Measurements from ENCODE around the gene CCDC194. TPM values are rescaled to one million over a fixed set of nuclear protein-coding genes. Genes with fewer than 3 reads are reported as not detected.

CCDC194 gene
- total and polyA plus RNA-seq, 4 donors, result 0.12 to 0.50 TPM; not detected in 2

DNA sequence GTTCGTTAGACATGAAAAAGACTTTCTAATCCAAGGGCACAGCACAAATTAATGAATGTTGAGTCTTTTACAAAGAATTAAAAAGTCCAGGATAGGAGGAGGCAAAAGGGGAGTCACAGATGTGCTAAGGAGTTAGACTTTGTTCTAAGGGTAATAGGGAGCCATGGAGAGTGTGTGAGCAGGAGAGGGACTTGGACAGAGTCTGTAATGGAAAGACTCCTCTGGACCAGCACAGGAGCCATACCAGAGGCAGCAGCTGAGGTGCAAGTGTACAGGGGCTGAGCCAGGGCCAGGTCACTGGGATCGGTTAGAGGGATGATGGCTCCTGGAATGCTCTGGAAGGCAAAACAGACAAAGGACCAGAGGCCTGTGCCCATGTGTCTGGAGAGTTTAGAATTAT is 46.1 kb downstream of the CCDC194 start:
- no peak for TF ChIP-seq JUND (IDR thresholded peaks at IDR 0.05)
- TF ChIP-seq ZBTB33 (IDR thresholded peaks at IDR 0.05), result no peak
- no peak for TF ChIP-seq RXRA (IDR thresholded peaks at IDR 0.05)
- no peak for TF ChIP-seq FOXA2 (IDR thresholded peaks at IDR 0.05)
- no peak for TF ChIP-seq GABPA (IDR thresholded peaks at IDR 0.05 in 1 of 2, conservative IDR thresholded peaks at IDR 0.05 in 1 of 2)
- TF ChIP-seq MAX (IDR thresholded peaks at IDR 0.05), result no peak
- no peak for TF ChIP-seq HNF4G (IDR thresholded peaks at IDR 0.05)
- no peak overlapping the region for H3K4me3 ChIP-seq (ENCODE audit: low read depth in 1 of 3, low read length in 3 of 3)
- H3K36me3 ChIP-seq (ENCODE audit: control insufficient read depth in 4 of 4, insufficient read depth in 3 of 4, low read depth in 1 of 4, low read length in 3 of 4), result peaks cover 0 to 3% (median 0%) of the 10 kb centered on the region in 4 donors
- peak overlapping the region in 1 of 2 donors; percentile 5 for H3K27ac ChIP-seq (ENCODE audit: low read depth in 1 of 2, low read length in 2 of 2)
- 70% methylated on average over 2 of the region's 2 CpGs for WGBS
- no peaks in the 10 kb centered on the region for H3K4me1 ChIP-seq (ENCODE audit: control insufficient read depth in 4 of 4, insufficient read depth in 4 of 4, low read length in 3 of 4)
- no peaks in the 10 kb centered on the region for H3K9me3 ChIP-seq (ENCODE audit: control insufficient read depth in 4 of 4, low read length in 3 of 4)
- DNase-seq (ENCODE audit: low spot score), result no peak
- H3K9ac ChIP-seq (ENCODE audit: low read depth in 1 of 2, low read length in 2 of 2), result no peak overlapping the region
- H3K27me3 ChIP-seq (ENCODE audit: control insufficient read depth in 4 of 4, insufficient read depth in 4 of 4, low read length in 3 of 4), result no peaks in the 10 kb centered on the region

GRCh38 chr19:17347361-17347760 is 46.6 kb downstream of the CCDC194 start:
- no peak for DNase-seq (ENCODE audit: low spot score)
- peak; percentile 28 for TF ChIP-seq NR2F2 (IDR thresholded peaks at IDR 0.05)
- TF ChIP-seq SP1 (IDR thresholded peaks at IDR 0.05), result no peak
- peaks cover 0 to 3% (median 0%) of the 10 kb centered on the region in 4 donors for H3K36me3 ChIP-seq (ENCODE audit: control insufficient read depth in 4 of 4, insufficient read depth in 3 of 4, low read depth in 1 of 4, low read length in 3 of 4)
- WGBS, result 31% methylated on average over 6 of the region's 6 CpGs
- no peaks in the 10 kb centered on the region for H3K9me3 ChIP-seq (ENCODE audit: control insufficient read depth in 4 of 4, low read length in 3 of 4)
- no peaks in the 10 kb centered on the region for H3K4me1 ChIP-seq (ENCODE audit: control insufficient read depth in 4 of 4, insufficient read depth in 4 of 4, low read length in 3 of 4)
- no peak overlapping the region for H3K9ac ChIP-seq (ENCODE audit: low read depth in 1 of 2, low read length in 2 of 2)
- peak overlapping the region in 1 of 2 donors; percentile 18 for H3K27ac ChIP-seq (ENCODE audit: low read depth in 1 of 2, low read length in 2 of 2)
- H3K27me3 ChIP-seq (ENCODE audit: control insufficient read depth in 4 of 4, insufficient read depth in 4 of 4, low read length in 3 of 4), result no peaks in the 10 kb centered on the region
- no peak overlapping the region for H3K4me3 ChIP-seq (ENCODE audit: low read depth in 1 of 3, low read length in 3 of 3)

GRCh38 chr19:17346109-17346671 is 47.8 kb downstream of the CCDC194 start:
- Histone ChIP-seq H3K9me3 (ENCODE audit: control insufficient read depth in 4 of 4, low read length in 3 of 4) (no peaks in the 10 kb centered on the region), H3K9ac (ENCODE audit: low read depth in 1 of 2, low read length in 2 of 2) (no peak overlapping the region), H3K27me3 (ENCODE audit: control insufficient read depth in 4 of 4, insufficient read depth in 4 of 4, low read length in 3 of 4) (no peaks in the 10 kb centered on the region), H3K4me3 (ENCODE audit: low read depth in 1 of 3, low read length in 3 of 3) (no peak overlapping the region), H3K4me1 (ENCODE audit: control insufficient read depth in 4 of 4, insufficient read depth in 4 of 4, low read length in 3 of 4) (peaks cover 0 to under 1% (median 0%) of the 10 kb centered on the region in 4 donors), H3K27ac (ENCODE audit: low read depth in 1 of 2, low read length in 2 of 2) (no peak overlapping the region), H3K36me3 (ENCODE audit: control insufficient read depth in 4 of 4, insufficient read depth in 3 of 4, low read depth in 1 of 4, low read length in 3 of 4) (peaks cover 0 to 3% (median 0%) of the 10 kb centered on the region in 4 donors)
- DNase-seq (ENCODE audit: low spot score), result peak; percentile 87
- WGBS, result 16% methylated on average over 24 of the region's 24 CpGs
- TF ChIP-seq, protein P1, sequence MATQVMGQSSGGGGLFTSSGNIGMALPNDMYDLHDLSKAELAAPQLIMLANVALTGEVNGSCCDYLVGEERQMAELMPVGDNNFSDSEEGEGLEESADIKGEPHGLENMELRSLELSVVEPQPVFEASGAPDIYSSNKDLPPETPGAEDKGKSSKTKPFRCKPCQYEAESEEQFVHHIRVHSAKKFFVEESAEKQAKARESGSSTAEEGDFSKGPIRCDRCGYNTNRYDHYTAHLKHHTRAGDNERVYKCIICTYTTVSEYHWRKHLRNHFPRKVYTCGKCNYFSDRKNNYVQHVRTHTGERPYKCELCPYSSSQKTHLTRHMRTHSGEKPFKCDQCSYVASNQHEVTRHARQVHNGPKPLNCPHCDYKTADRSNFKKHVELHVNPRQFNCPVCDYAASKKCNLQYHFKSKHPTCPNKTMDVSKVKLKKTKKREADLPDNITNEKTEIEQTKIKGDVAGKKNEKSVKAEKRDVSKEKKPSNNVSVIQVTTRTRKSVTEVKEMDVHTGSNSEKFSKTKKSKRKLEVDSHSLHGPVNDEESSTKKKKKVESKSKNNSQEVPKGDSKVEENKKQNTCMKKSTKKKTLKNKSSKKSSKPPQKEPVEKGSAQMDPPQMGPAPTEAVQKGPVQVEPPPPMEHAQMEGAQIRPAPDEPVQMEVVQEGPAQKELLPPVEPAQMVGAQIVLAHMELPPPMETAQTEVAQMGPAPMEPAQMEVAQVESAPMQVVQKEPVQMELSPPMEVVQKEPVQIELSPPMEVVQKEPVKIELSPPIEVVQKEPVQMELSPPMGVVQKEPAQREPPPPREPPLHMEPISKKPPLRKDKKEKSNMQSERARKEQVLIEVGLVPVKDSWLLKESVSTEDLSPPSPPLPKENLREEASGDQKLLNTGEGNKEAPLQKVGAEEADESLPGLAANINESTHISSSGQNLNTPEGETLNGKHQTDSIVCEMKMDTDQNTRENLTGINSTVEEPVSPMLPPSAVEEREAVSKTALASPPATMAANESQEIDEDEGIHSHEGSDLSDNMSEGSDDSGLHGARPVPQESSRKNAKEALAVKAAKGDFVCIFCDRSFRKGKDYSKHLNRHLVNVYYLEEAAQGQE (IDR thresholded peaks at IDR 0.05), result no peak
- TF ChIP-seq CTCF (IDR thresholded peaks at IDR 0.05; ENCODE audit: low read depth, low read length, missing input control), result peak; percentile 86
- TF ChIP-seq RAD21 (IDR thresholded peaks at IDR 0.05), result peak; percentile 78 to 90
